Measurements from ENCODE around the gene ROR1.

DNA sequence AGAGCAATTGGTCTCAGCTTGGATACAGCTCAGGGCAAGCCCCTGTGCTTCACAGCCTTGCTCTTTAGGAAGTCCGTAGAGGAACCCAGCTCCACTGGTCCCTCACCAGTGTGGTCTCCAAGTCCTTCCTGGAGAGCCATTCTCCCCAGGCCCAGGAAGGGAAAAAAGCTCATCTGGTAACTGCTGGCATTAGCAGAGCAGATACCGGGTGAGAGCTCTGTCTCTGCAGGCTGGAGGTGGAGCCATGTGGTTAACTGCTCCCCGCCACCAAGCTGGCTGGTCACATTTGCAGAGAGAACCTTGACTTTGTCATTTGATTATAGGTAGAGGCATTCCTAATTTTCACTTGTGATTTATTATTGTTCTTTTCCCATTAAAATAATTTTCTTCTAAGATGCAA, 169.6 kb downstream of the ROR1 start:
- TF ChIP-seq, protein P1, sequence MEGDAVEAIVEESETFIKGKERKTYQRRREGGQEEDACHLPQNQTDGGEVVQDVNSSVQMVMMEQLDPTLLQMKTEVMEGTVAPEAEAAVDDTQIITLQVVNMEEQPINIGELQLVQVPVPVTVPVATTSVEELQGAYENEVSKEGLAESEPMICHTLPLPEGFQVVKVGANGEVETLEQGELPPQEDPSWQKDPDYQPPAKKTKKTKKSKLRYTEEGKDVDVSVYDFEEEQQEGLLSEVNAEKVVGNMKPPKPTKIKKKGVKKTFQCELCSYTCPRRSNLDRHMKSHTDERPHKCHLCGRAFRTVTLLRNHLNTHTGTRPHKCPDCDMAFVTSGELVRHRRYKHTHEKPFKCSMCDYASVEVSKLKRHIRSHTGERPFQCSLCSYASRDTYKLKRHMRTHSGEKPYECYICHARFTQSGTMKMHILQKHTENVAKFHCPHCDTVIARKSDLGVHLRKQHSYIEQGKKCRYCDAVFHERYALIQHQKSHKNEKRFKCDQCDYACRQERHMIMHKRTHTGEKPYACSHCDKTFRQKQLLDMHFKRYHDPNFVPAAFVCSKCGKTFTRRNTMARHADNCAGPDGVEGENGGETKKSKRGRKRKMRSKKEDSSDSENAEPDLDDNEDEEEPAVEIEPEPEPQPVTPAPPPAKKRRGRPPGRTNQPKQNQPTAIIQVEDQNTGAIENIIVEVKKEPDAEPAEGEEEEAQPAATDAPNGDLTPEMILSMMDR (conservative IDR thresholded peaks at IDR 0.05): no peak
- no peak for TF ChIP-seq EZH2 (IDR thresholded peaks at IDR 0.05; ENCODE audit: low read depth)
